MM.1S (cell line): ENCODE measurements around the gene RPL7A.

ENCODE experiments used
- EZH2 ChIP-seq: fragments of 300-600 bp; sonication (generic); optimal IDR thresholded peaks from 2 replicates; pipeline ENCODE3; 2017; ENCODE audit warnings: low read depth, mild to moderate bottlenecking, antibody characterized with exemption, low read length, mixed read lengths
- TF ChIP-seq, protein P1 (sequence below): fragments of 300-600 bp; sonication (generic); IDR thresholded peaks from 2 replicates; pipeline ENCODE4 v1.5.1; 2016; ENCODE audit warnings: antibody characterized with exemption, low read length, mixed read lengths

DNA sequence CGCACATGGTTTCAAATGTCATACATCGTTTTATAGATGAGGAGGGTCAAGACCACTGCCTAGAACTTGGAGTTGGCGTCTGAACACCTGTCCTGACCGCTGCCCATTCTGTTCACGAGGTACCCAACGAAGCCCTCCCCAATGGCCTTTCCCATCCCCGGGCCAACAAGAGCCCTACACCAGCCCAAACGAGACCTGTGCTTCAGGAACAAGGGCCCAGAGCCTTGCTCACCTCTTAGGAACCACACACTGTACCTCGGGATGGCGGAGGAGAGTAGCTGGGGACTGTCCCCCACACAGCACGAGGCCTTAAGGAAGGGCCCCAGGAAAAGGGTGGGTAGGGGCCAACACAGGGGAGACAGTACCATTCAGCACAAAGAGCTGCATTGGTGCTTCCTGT lies 15.0 kb upstream of the RPL7A start:
- TF ChIP-seq, protein P1, sequence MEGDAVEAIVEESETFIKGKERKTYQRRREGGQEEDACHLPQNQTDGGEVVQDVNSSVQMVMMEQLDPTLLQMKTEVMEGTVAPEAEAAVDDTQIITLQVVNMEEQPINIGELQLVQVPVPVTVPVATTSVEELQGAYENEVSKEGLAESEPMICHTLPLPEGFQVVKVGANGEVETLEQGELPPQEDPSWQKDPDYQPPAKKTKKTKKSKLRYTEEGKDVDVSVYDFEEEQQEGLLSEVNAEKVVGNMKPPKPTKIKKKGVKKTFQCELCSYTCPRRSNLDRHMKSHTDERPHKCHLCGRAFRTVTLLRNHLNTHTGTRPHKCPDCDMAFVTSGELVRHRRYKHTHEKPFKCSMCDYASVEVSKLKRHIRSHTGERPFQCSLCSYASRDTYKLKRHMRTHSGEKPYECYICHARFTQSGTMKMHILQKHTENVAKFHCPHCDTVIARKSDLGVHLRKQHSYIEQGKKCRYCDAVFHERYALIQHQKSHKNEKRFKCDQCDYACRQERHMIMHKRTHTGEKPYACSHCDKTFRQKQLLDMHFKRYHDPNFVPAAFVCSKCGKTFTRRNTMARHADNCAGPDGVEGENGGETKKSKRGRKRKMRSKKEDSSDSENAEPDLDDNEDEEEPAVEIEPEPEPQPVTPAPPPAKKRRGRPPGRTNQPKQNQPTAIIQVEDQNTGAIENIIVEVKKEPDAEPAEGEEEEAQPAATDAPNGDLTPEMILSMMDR: no peak
- TF ChIP-seq EZH2: no peak
